IMR-90 (cell line): ENCODE data around the gene CMTM6. TPM values are rescaled to one million over a fixed set of nuclear protein-coding genes. Genes with fewer than 3 reads are reported as not detected.

ENCODE experiments used
- ATAC-seq: fragments of 200-7000 bp; cut with Tn5 transposase; 2 replicates; pipeline ENCODE4 v1.9.1; 2020; ENCODE audit warnings: low read depth, mild to moderate bottlenecking, moderate library complexity
- BruUV-seq: library from RNA; stranded (reverse); fragments of 400-500 nt; replicated peaks from 2 replicates; lab custom pipeline; 2021; lab: Mats Ljungman, UMichigan
- CTCF ChIA-PET: fragments of 300-600 bp; formaldehyde crosslinking; extraction: SDS; loops from one replicate; lab custom pipeline; 2021; ENCODE audit warnings: antibody characterized with exemption; lab: Yijun Ruan, JAX
- POLR2A ChIA-PET: fragments of 300-600 bp; sonication (Branson Sonifier 250); formaldehyde crosslinking; loops from one replicate; lab custom pipeline; 2022; ENCODE audit warnings: antibody characterized with exemption; ENCODE audit not compliant: unreplicated experiment; lab: Charles Lee
- DNase-seq: peaks from one replicate; pipeline ENCODE4 v3.0.0; 2013
- H2AFZ ChIP-seq: replicated peaks from 2 replicates; pipeline ENCODE3; 2013; ENCODE audit warnings: low read length, mild to moderate bottlenecking; ENCODE audit not compliant: poor library complexity
- H2AK5ac ChIP-seq: 2 replicates; pipeline ENCODE4 v1.6.1; 2013; ENCODE audit warnings: low read depth, low read length, inconsistent platforms
- H2AK9ac ChIP-seq: replicated peaks from 2 replicates; pipeline ENCODE3; 2013; ENCODE audit warnings: mild to moderate bottlenecking, low read depth, low read length, moderate library complexity; ENCODE audit not compliant: poor library complexity
- H2BK120ac ChIP-seq: 2 replicates; pipeline ENCODE4 v1.6.1; 2013; ENCODE audit warnings: low read depth, low read length, inconsistent platforms
- H2BK15ac ChIP-seq: 3 replicates; pipeline ENCODE4 v1.6.1; 2013; ENCODE audit warnings: low read depth, low read length, inconsistent platforms
- H2BK20ac ChIP-seq: 2 replicates; pipeline ENCODE4 v1.6.1; 2013; ENCODE audit warnings: low read depth, mild to moderate bottlenecking, inconsistent platforms, low read length, moderate library complexity
- H2BK5ac ChIP-seq: 2 replicates; pipeline ENCODE4 v1.6.1; 2013; ENCODE audit warnings: mild to moderate bottlenecking, low read depth, low read length, inconsistent platforms; ENCODE audit not compliant: poor library complexity, severe bottlenecking
- H3K14ac ChIP-seq: replicated peaks from 2 replicates; pipeline ENCODE4 v1.6.1; 2013; ENCODE audit warnings: low read depth, low read length, inconsistent platforms
- H3K18ac ChIP-seq: 2 replicates; pipeline ENCODE4 v1.6.1; 2013; ENCODE audit warnings: low read depth, low read length, control low read depth
- H3K23ac ChIP-seq: 2 replicates; pipeline ENCODE4 v1.6.1; 2013; ENCODE audit warnings: low read depth, low read length, inconsistent platforms
- H3K27ac ChIP-seq: 2 replicates; pipeline ENCODE4 v1.5.1; 2013; ENCODE audit warnings: mild to moderate bottlenecking, control low read depth, low read length; ENCODE audit not compliant: insufficient read depth
- H3K27me3 ChIP-seq: 2 replicates; pipeline ENCODE4 v1.6.1; 2013; ENCODE audit warnings: low read length; ENCODE audit not compliant: control insufficient read depth, insufficient read depth
- H3K36me3 ChIP-seq: 2 replicates; pipeline ENCODE4 v1.6.1; 2013; ENCODE audit warnings: low read length, mixed read lengths; ENCODE audit not compliant: control insufficient read depth, insufficient read depth
- H3K4ac ChIP-seq: 2 replicates; pipeline ENCODE4 v1.6.1; 2013; ENCODE audit warnings: low read depth, low read length, inconsistent platforms
- H3K4me1 ChIP-seq: 2 replicates; pipeline ENCODE4 v1.6.1; 2013; ENCODE audit warnings: low read length, mixed read lengths; ENCODE audit not compliant: control insufficient read depth, insufficient read depth
- H3K4me2 ChIP-seq: 2 replicates; pipeline ENCODE4 v1.6.1; 2013; ENCODE audit warnings: low read depth, mild to moderate bottlenecking, control low read depth, low read length, moderate library complexity
- H3K4me3 ChIP-seq: 2 replicates; pipeline ENCODE4 v1.5.1; 2013; ENCODE audit warnings: low read depth, mild to moderate bottlenecking, control low read depth, low read length, moderate library complexity; ENCODE audit not compliant: insufficient read depth
- H3K56ac ChIP-seq: 2 replicates; pipeline ENCODE4 v1.6.1; 2013; ENCODE audit warnings: low read length, inconsistent platforms; ENCODE audit not compliant: insufficient read depth; ENCODE audit errors: extremely low read depth
- H3K79me1 ChIP-seq, 2 experiments: 2 replicates each; pipeline ENCODE4 v1.6.1; 2013; ENCODE audit warnings: low read length in 2 of 2, inconsistent platforms in 1 of 2, low read depth in 1 of 2
- H3K9ac ChIP-seq: 2 replicates; pipeline ENCODE4 v1.6.1; 2013; ENCODE audit warnings: low read depth, low read length, control low read depth
- H3K9me1 ChIP-seq: 2 replicates; pipeline ENCODE4 v1.6.1; 2013; ENCODE audit warnings: low read length, inconsistent platforms; ENCODE audit not compliant: insufficient read depth
- H3K9me3 ChIP-seq: 2 replicates; pipeline ENCODE4 v1.6.1; 2013; ENCODE audit warnings: low read length; ENCODE audit not compliant: control insufficient read depth, insufficient read depth
- H4K20me1 ChIP-seq: 2 replicates; pipeline ENCODE4 v1.6.1; 2013; ENCODE audit warnings: low read length, inconsistent platforms; ENCODE audit not compliant: insufficient read depth
- H4K5ac ChIP-seq: 2 replicates; pipeline ENCODE4 v1.6.1; 2013; ENCODE audit warnings: mild to moderate bottlenecking, low read depth, low read length, control low read depth
- H4K8ac ChIP-seq, 2 experiments: 2 replicates each; pipeline ENCODE4 v1.6.1; 2013; ENCODE audit warnings: low read depth in 2 of 2, low read length in 2 of 2, control low read depth in 1 of 2, inconsistent platforms in 1 of 2
- H4K91ac ChIP-seq: 2 replicates; pipeline ENCODE4 v1.6.1; 2013; ENCODE audit warnings: low read depth, low read length, inconsistent platforms; ENCODE audit not compliant: insufficient read depth
- BHLHE40 ChIP-seq: fragments of 150-350 bp; IDR thresholded peaks from 2 replicates; pipeline ENCODE4 v1.6.1; 2016; ENCODE audit warnings: mild to moderate bottlenecking, low read depth, low read length
- CEBPB ChIP-seq: IDR thresholded peaks from 2 replicates; pipeline ENCODE4 v1.6.1; 2012; ENCODE audit warnings: low read depth, low read length, improper control_type of control experiment
- CHD1 ChIP-seq: IDR thresholded peaks from 2 replicates; pipeline ENCODE4 v1.6.1; 2012; ENCODE audit warnings: low read depth, low read length, improper control_type of control experiment
- CTCF ChIP-seq: conservative IDR thresholded peaks from 2 replicates; pipeline ENCODE4 v1.5.1; 2012; ENCODE audit warnings: mild to moderate bottlenecking, low read depth, low read length, improper control_type of control experiment
- MAFK ChIP-seq: IDR thresholded peaks from 2 replicates; pipeline ENCODE4 v1.6.1; 2012; ENCODE audit warnings: low read depth, low read length, improper control_type of control experiment
- MXI1 ChIP-seq: IDR thresholded peaks from 2 replicates; pipeline ENCODE4 v1.6.1; 2012; ENCODE audit warnings: low read depth, mild to moderate bottlenecking, low read length, moderate library complexity, borderline replicate concordance
- POLR2A ChIP-seq: IDR thresholded peaks from 2 replicates; pipeline ENCODE4 v1.6.1; 2012; ENCODE audit warnings: mild to moderate bottlenecking, low read depth, low read length
- RAD21 ChIP-seq: IDR thresholded peaks from 2 replicates; pipeline ENCODE4 v1.6.1; 2012; ENCODE audit warnings: low read length, improper control_type of control experiment
- RCOR1 ChIP-seq: IDR thresholded peaks from 2 replicates; pipeline ENCODE4 v1.6.1; 2012; ENCODE audit warnings: mild to moderate bottlenecking, low read length, improper control_type of control experiment; ENCODE audit not compliant: insufficient replicate concordance
- WGBS, 2 experiments: methylation state at CpG; one replicate each; pipeline versions ENCODE4 v1.1.5 to v1.1.7; 2013; ENCODE audit warnings: missing lambda C conversion rate in 2 of 2; ENCODE audit not compliant: insufficient read length in 1 of 2; ENCODE audit errors: extremely low coverage in 2 of 2; 5-methylcytosine and 5-hydroxymethylcytosine counted together
- dilution Hi-C: fragments of 300-500 bp; cut with HindIII; formaldehyde crosslinking; loops from one replicate; pipeline ENCODE4 v1.14.3; 2018; ENCODE audit warnings: low sequenced_read_pairs; ENCODE audit not compliant: unreplicated experiment
- in situ Hi-C: fragments of 300-500 bp; cut with MboI; formaldehyde crosslinking; loops from 3 replicates; pipeline ENCODE4 v1.14.3; 2019; ENCODE audit warnings: low sequenced_read_pairs, inconsistent platforms, mixed read lengths
- intact Hi-C: fragments of 100-400 bp; cut with micrococcal nuclease; formaldehyde crosslinking; loops from 2 replicates; pipeline ENCODE4 v1.10.0; 2022
- polyA plus RNA-seq, 3 experiments: library from polyadenylated mRNA; depleted of rRNA; stranded (reverse); fragments of >200 nt; gene quantifications; 2 replicates each; pipeline ENCODE4 v1.2.3, GENCODE V29; 2012; ENCODE audit warnings: low replicate concordance in 1 of 3
- total RNA-seq: library from RNA; depleted of rRNA; stranded (reverse); fragments of >200 nt; gene quantifications from 2 replicates; pipeline ENCODE4 v1.2.3, GENCODE V29; 2012
- TF ChIP-seq, protein P1 (sequence below): fragments of 150-350 bp; IDR thresholded peaks from 2 replicates; pipeline ENCODE4 v1.6.1; 2017; ENCODE audit warnings: mild to moderate bottlenecking, antibody characterized with exemption, low read length, low read depth

The CMTM6 gene
- total and polyA plus RNA-seq, 2 of the 4 experiments (the other 2 are of a cell fraction), result 29.4 to 36.6 TPM

DNA sequence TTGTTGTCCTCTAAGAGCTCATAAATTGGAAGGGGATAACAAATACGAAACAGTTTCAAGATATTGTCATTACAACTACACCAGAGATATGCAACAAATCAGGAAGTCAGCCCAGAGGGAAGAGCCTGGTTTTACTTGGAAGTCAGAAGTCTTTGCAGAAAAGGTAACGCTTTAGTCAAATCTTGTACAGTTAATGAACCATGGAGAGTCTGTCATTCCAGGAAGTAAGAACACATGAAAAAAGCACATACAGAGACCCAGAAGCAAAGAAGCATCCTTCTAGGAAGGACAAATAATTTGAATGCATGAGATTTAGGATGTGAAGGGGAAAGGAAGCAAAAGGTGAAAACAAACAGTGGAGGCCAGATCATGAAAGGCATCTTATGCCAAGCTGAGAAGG lies 48.4 kb upstream of the CMTM6 start:
- dilution Hi-C loops (no loop called here), intact Hi-C loops (no loop called here), in situ Hi-C loops (no loop called here)
- no peak overlapping the region for H3K18ac ChIP-seq
- no peak overlapping the region for H3K4me2 ChIP-seq
- H3K4ac ChIP-seq, result no peak overlapping the region
- H3K4me1 ChIP-seq, result peaks cover 2% of the 10 kb centered on the region; the same call in 1 of the 2 replicates
- H3K23ac ChIP-seq, result 0 out of 2 replicates have a peak overlapping the region, but pooled peaks have one; percentile 38
- H3K36me3 ChIP-seq, result no peaks in the 10 kb centered on the region
- peaks cover 17% of the 10 kb centered on the region for H3K9me1 ChIP-seq
- no peak overlapping the region for H2BK15ac ChIP-seq
- no peak overlapping the region for H3K14ac ChIP-seq
- H2AK9ac ChIP-seq, result no peak overlapping the region
- ATAC-seq (no peak), DNase-seq (no peak)
- POLR2A ChIA-PET, result no interaction called here
- no peaks in the 10 kb centered on the region for H3K9me3 ChIP-seq
- H3K4me3 ChIP-seq, result no peak overlapping the region
- H2AK5ac ChIP-seq, result no peak overlapping the region
- H4K5ac ChIP-seq, result no peak overlapping the region
- H2BK5ac ChIP-seq, result no peak overlapping the region
- TF ChIP-seq CTCF (no peak), MAFK (no peak), CEBPB (no peak), CHD1 (no peak), MXI1 (no peak), BHLHE40 (no peak), RAD21 (no peak), RCOR1 (no peak), POLR2A (no peak)
- TF ChIP-seq, protein P1, sequence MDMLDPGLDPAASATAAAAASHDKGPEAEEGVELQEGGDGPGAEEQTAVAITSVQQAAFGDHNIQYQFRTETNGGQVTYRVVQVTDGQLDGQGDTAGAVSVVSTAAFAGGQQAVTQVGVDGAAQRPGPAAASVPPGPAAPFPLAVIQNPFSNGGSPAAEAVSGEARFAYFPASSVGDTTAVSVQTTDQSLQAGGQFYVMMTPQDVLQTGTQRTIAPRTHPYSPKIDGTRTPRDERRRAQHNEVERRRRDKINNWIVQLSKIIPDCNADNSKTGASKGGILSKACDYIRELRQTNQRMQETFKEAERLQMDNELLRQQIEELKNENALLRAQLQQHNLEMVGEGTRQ, result no peak
- H2AFZ ChIP-seq, result no peak overlapping the region
- H2BK120ac ChIP-seq, result no peak overlapping the region
- H4K8ac ChIP-seq, result no peak overlapping the region
- no CpG with 5 or more reads among the region's 2 CpGs for WGBS, 2 experiments
- no peaks in the 10 kb centered on the region for H3K27me3 ChIP-seq
- H3K56ac ChIP-seq, result no peak overlapping the region
- H3K79me1 ChIP-seq, result peaks cover 25 to 65% of the 10 kb centered on the region in 2 experiments
- no peak overlapping the region for H3K27ac ChIP-seq
- no peak overlapping the region for H4K91ac ChIP-seq
- BruUV-seq, result no TSS peak
- CTCF ChIA-PET, result no interaction called here
- peaks cover 43% of the 10 kb centered on the region for H4K20me1 ChIP-seq
- H2BK20ac ChIP-seq, result no peak overlapping the region
- H3K9ac ChIP-seq, result no peak overlapping the region
